ENCODE results near the gene RSAD2. TPM values are rescaled to one million over a fixed set of nuclear protein-coding genes. Genes with fewer than 3 reads are reported as not detected.

The RSAD2 gene
- total and polyA plus RNA-seq, 2 experiments from 2014 or later: 0.10 TPM; not detected in 1

DNA sequence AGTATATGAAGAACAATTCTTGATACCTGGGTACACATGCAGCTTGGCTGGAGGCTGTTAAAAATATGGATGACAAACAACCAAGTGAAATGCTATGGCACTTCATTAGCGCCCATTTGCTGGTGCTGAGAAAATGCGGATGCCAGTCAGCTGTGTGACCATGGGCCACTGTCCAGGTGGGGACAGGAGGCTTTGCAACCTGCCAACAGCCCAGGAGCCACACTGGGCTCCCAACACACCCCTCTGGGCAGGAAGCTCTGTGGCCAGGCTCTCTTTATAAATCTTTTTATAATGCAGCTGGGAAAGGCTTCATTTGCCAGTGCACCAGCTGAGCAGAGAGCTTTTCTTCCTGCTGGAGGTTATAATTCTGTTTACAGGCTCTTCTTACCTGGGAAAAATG lies 59.6 kb downstream of the RSAD2 start (continued):
- TF ChIP-seq ZNF331 (CRISPR knock-in tag; IDR thresholded peaks at IDR 0.05; ENCODE audit: low read depth): no peak
- TF ChIP-seq, protein P1, sequence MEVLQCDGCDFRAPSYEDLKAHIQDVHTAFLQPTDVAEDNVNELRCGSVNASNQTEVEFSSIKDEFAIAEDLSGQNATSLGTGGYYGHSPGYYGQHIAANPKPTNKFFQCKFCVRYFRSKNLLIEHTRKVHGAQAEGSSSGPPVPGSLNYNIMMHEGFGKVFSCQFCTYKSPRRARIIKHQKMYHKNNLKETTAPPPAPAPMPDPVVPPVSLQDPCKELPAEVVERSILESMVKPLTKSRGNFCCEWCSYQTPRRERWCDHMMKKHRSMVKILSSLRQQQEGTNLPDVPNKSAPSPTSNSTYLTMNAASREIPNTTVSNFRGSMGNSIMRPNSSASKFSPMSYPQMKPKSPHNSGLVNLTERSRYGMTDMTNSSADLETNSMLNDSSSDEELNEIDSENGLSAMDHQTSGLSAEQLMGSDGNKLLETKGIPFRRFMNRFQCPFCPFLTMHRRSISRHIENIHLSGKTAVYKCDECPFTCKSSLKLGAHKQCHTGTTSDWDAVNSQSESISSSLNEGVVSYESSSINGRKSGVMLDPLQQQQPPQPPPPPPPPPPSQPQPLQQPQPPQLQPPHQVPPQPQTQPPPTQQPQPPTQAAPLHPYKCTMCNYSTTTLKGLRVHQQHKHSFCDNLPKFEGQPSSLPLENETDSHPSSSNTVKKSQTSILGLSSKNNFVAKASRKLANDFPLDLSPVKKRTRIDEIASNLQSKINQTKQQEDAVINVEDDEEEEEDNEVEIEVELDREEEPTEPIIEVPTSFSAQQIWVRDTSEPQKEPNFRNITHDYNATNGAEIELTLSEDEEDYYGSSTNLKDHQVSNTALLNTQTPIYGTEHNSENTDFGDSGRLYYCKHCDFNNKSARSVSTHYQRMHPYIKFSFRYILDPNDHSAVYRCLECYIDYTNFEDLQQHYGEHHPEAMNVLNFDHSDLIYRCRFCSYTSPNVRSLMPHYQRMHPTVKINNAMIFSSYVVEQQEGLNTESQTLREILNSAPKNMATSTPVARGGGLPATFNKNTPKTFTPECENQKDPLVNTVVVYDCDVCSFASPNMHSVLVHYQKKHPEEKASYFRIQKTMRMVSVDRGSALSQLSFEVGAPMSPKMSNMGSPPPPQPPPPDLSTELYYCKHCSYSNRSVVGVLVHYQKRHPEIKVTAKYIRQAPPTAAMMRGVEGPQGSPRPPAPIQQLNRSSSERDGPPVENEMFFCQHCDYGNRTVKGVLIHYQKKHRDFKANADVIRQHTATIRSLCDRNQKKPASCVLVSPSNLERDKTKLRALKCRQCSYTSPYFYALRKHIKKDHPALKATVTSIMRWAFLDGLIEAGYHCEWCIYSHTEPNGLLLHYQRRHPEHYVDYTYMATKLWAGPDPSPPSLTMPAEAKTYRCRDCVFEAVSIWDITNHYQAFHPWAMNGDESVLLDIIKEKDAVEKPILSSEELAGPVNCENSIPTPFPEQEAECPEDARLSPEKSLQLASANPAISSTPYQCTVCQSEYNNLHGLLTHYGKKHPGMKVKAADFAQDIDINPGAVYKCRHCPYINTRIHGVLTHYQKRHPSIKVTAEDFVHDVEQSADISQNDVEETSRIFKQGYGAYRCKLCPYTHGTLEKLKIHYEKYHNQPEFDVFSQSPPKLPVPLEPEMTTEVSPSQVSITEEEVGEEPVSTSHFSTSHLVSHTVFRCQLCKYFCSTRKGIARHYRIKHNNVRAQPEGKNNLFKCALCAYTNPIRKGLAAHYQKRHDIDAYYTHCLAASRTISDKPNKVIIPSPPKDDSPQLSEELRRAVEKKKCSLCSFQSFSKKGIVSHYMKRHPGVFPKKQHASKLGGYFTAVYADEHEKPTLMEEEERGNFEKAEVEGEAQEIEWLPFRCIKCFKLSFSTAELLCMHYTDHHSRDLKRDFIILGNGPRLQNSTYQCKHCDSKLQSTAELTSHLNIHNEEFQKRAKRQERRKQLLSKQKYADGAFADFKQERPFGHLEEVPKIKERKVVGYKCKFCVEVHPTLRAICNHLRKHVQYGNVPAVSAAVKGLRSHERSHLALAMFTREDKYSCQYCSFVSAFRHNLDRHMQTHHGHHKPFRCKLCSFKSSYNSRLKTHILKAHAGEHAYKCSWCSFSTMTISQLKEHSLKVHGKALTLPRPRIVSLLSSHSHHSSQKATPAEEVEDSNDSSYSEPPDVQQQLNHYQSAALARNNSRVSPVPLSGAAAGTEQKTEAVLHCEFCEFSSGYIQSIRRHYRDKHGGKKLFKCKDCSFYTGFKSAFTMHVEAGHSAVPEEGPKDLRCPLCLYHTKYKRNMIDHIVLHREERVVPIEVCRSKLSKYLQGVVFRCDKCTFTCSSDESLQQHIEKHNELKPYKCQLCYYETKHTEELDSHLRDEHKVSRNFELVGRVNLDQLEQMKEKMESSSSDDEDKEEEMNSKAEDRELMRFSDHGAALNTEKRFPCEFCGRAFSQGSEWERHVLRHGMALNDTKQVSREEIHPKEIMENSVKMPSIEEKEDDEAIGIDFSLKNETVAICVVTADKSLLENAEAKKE (CRISPR knock-in tag; IDR thresholded peaks at IDR 0.05): no peak
- TF ChIP-seq, protein P2, sequence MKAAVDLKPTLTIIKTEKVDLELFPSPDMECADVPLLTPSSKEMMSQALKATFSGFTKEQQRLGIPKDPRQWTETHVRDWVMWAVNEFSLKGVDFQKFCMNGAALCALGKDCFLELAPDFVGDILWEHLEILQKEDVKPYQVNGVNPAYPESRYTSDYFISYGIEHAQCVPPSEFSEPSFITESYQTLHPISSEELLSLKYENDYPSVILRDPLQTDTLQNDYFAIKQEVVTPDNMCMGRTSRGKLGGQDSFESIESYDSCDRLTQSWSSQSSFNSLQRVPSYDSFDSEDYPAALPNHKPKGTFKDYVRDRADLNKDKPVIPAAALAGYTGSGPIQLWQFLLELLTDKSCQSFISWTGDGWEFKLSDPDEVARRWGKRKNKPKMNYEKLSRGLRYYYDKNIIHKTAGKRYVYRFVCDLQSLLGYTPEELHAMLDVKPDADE (IDR thresholded peaks at IDR 0.05): no peak
- TF ChIP-seq EZH2 (IDR thresholded peaks at IDR 0.05; ENCODE audit: low read depth, unreplicated experiment): no peak
- TF ChIP-seq JUNB (IDR thresholded peaks at IDR 0.05; ENCODE audit: unreplicated experiment): no peak
- TF ChIP-seq POLR2AphosphoS5 (IDR thresholded peaks at IDR 0.05; ENCODE audit: low read depth): no peak
- TF ChIP-seq EZH2phosphoT487 (IDR thresholded peaks at IDR 0.05; ENCODE audit: unreplicated experiment): no peak

DNA sequence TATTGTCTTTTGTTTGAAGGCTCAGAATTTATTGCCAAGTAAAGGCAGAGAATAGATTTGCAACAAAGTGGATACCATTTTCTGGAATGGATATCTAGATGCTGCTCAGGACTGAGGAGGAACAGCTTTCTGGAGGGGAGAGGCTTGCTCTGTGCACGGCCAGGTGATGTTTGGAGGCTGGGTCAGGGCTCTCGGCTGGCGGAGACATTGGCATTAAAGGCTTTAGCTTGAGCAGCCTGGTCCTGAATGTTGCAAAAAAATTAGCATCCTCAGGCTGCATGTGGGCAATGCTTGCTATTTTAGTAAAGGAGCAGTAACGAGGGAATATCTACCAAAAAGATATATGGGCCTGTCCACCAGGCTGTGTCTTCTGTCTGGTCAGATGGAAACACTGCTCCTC lies 60.0 kb downstream of the RSAD2 start:
- no peak overlapping the region for H3K27ac Mint-ChIP-seq
- no peak for DNase-seq (ENCODE audit: low spot score)
- TF ChIP-seq CREB1 (CRISPR knock-in tag; IDR thresholded peaks at IDR 0.05; ENCODE audit: low read depth) (no peak), EZH2phosphoT487 (IDR thresholded peaks at IDR 0.05; ENCODE audit: unreplicated experiment) (no peak), JUNB (IDR thresholded peaks at IDR 0.05; ENCODE audit: unreplicated experiment) (no peak), POLR2AphosphoS5 (IDR thresholded peaks at IDR 0.05; ENCODE audit: low read depth) (no peak), NANOG (IDR thresholded peaks at IDR 0.05; ENCODE audit: borderline replicate concordance) (no peak), EZH2 (IDR thresholded peaks at IDR 0.05; ENCODE audit: low read depth, unreplicated experiment) (no peak), ZNF114 (CRISPR knock-in tag; IDR thresholded peaks at IDR 0.05) (no peak), STAT1 (IDR thresholded peaks at IDR 0.05; ENCODE audit: unreplicated experiment) (no peak), ZNF331 (CRISPR knock-in tag; IDR thresholded peaks at IDR 0.05; ENCODE audit: low read depth) (no peak)
- TF ChIP-seq, protein P3, sequence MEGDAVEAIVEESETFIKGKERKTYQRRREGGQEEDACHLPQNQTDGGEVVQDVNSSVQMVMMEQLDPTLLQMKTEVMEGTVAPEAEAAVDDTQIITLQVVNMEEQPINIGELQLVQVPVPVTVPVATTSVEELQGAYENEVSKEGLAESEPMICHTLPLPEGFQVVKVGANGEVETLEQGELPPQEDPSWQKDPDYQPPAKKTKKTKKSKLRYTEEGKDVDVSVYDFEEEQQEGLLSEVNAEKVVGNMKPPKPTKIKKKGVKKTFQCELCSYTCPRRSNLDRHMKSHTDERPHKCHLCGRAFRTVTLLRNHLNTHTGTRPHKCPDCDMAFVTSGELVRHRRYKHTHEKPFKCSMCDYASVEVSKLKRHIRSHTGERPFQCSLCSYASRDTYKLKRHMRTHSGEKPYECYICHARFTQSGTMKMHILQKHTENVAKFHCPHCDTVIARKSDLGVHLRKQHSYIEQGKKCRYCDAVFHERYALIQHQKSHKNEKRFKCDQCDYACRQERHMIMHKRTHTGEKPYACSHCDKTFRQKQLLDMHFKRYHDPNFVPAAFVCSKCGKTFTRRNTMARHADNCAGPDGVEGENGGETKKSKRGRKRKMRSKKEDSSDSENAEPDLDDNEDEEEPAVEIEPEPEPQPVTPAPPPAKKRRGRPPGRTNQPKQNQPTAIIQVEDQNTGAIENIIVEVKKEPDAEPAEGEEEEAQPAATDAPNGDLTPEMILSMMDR (conservative IDR thresholded peaks at IDR 0.05; ENCODE audit: low read depth in 2 of 2): no peak

More for the DNA sequence above, 60.0 kb downstream of the RSAD2 start:
- no peak overlapping the region for H3K4me3 ChIP-seq
- H3K36me3 ChIP-seq (ENCODE audit: insufficient read depth): no peaks in the 10 kb centered on the region
- no peaks in the 10 kb centered on the region for H3K79me2 ChIP-seq (replicated peaks; ENCODE audit: insufficient read depth)
- ATAC-seq: no peak; the same call in 2 of the 3 replicates
- H3K27ac ChIP-seq (ENCODE audit: low read depth): no peak overlapping the region
- H3K4me1 ChIP-seq (ENCODE audit: insufficient read depth): peaks cover 38% of the 10 kb centered on the region
- Mint-ChIP-seq H3K4me3 (no peak overlapping the region), H3K36me3 (ENCODE audit: low read depth) (peaks cover 13% of the 10 kb centered on the region; the same call in 2 of the 3 replicates), H3K9me3 (no peaks in the 10 kb centered on the region; the same call in 1 of the 3 replicates), H3K27me3 (ENCODE audit: insufficient read depth, low read depth, poor library complexity) (peaks cover 3% of the 10 kb centered on the region), H3K4me1 (peaks cover 39% of the 10 kb centered on the region)
- H2AFZ ChIP-seq: no peak overlapping the region
- H3F3A ChIP-seq (replicated peaks; ENCODE audit: low read depth): no peaks in the 10 kb centered on the region
- no peaks in the 10 kb centered on the region for H4K20me1 ChIP-seq (replicated peaks; ENCODE audit: insufficient read depth)
- H3K27me3 ChIP-seq (ENCODE audit: insufficient read depth): no peaks in the 10 kb centered on the region
- H3K9me2 ChIP-seq (ENCODE audit: insufficient read depth): no peaks in the 10 kb centered on the region; the same call in 1 of the 2 replicates
- 0 out of 2 replicates have a peak overlapping the region, but pooled peaks have one; percentile 19 for H3K4me2 ChIP-seq
